IMR-90 (cell line): Measurements from ENCODE around the gene AMELX. TPM values are rescaled to one million over a fixed set of nuclear protein-coding genes. Genes with fewer than 3 reads are reported as not detected.

Experiments
- ATAC-seq: fragments of 200-7000 bp; cut with Tn5 transposase; 2 replicates; pipeline ENCODE4 v1.9.1; 2020; ENCODE audit warnings: low read depth, mild to moderate bottlenecking, moderate library complexity
- BruUV-seq: library from RNA; stranded (reverse); fragments of 400-500 nt; replicated peaks from 2 replicates; lab custom pipeline; 2021; lab: Mats Ljungman, UMichigan
- CTCF ChIA-PET: fragments of 300-600 bp; formaldehyde crosslinking; extraction: SDS; loops from one replicate; lab custom pipeline; 2021; ENCODE audit warnings: antibody characterized with exemption; lab: Yijun Ruan, JAX
- POLR2A ChIA-PET: fragments of 300-600 bp; sonication (Branson Sonifier 250); formaldehyde crosslinking; loops from one replicate; lab custom pipeline; 2022; ENCODE audit warnings: antibody characterized with exemption; ENCODE audit not compliant: unreplicated experiment; lab: Charles Lee
- DNase-seq: peaks from one replicate; pipeline ENCODE4 v3.0.0; 2013
- H2AFZ ChIP-seq: replicated peaks from 2 replicates; pipeline ENCODE3; 2013; ENCODE audit warnings: low read length, mild to moderate bottlenecking; ENCODE audit not compliant: poor library complexity
- H2AK5ac ChIP-seq: 2 replicates; pipeline ENCODE4 v1.6.1; 2013; ENCODE audit warnings: low read depth, low read length, inconsistent platforms
- H2AK9ac ChIP-seq: replicated peaks from 2 replicates; pipeline ENCODE3; 2013; ENCODE audit warnings: mild to moderate bottlenecking, low read depth, low read length, moderate library complexity; ENCODE audit not compliant: poor library complexity
- H2BK120ac ChIP-seq: 2 replicates; pipeline ENCODE4 v1.6.1; 2013; ENCODE audit warnings: low read depth, low read length, inconsistent platforms
- H2BK15ac ChIP-seq: 3 replicates; pipeline ENCODE4 v1.6.1; 2013; ENCODE audit warnings: low read depth, low read length, inconsistent platforms
- H2BK20ac ChIP-seq: 2 replicates; pipeline ENCODE4 v1.6.1; 2013; ENCODE audit warnings: low read depth, mild to moderate bottlenecking, inconsistent platforms, low read length, moderate library complexity
- H2BK5ac ChIP-seq: 2 replicates; pipeline ENCODE4 v1.6.1; 2013; ENCODE audit warnings: mild to moderate bottlenecking, low read depth, low read length, inconsistent platforms; ENCODE audit not compliant: poor library complexity, severe bottlenecking
- H3K14ac ChIP-seq: replicated peaks from 2 replicates; pipeline ENCODE4 v1.6.1; 2013; ENCODE audit warnings: low read depth, low read length, inconsistent platforms
- H3K18ac ChIP-seq: 2 replicates; pipeline ENCODE4 v1.6.1; 2013; ENCODE audit warnings: low read depth, low read length, control low read depth
- H3K23ac ChIP-seq: 2 replicates; pipeline ENCODE4 v1.6.1; 2013; ENCODE audit warnings: low read depth, low read length, inconsistent platforms
- H3K27ac ChIP-seq: 2 replicates; pipeline ENCODE4 v1.5.1; 2013; ENCODE audit warnings: mild to moderate bottlenecking, control low read depth, low read length; ENCODE audit not compliant: insufficient read depth
- H3K27me3 ChIP-seq: 2 replicates; pipeline ENCODE4 v1.6.1; 2013; ENCODE audit warnings: low read length; ENCODE audit not compliant: control insufficient read depth, insufficient read depth
- H3K36me3 ChIP-seq: 2 replicates; pipeline ENCODE4 v1.6.1; 2013; ENCODE audit warnings: low read length, mixed read lengths; ENCODE audit not compliant: control insufficient read depth, insufficient read depth
- H3K4ac ChIP-seq: 2 replicates; pipeline ENCODE4 v1.6.1; 2013; ENCODE audit warnings: low read depth, low read length, inconsistent platforms
- H3K4me1 ChIP-seq: 2 replicates; pipeline ENCODE4 v1.6.1; 2013; ENCODE audit warnings: low read length, mixed read lengths; ENCODE audit not compliant: control insufficient read depth, insufficient read depth
- H3K4me2 ChIP-seq: 2 replicates; pipeline ENCODE4 v1.6.1; 2013; ENCODE audit warnings: low read depth, mild to moderate bottlenecking, control low read depth, low read length, moderate library complexity
- H3K4me3 ChIP-seq: 2 replicates; pipeline ENCODE4 v1.5.1; 2013; ENCODE audit warnings: low read depth, mild to moderate bottlenecking, control low read depth, low read length, moderate library complexity; ENCODE audit not compliant: insufficient read depth
- H3K56ac ChIP-seq: 2 replicates; pipeline ENCODE4 v1.6.1; 2013; ENCODE audit warnings: low read length, inconsistent platforms; ENCODE audit not compliant: insufficient read depth; ENCODE audit errors: extremely low read depth
- H3K79me1 ChIP-seq, 2 experiments: 2 replicates each; pipeline ENCODE4 v1.6.1; 2013; ENCODE audit warnings: low read length in 2 of 2, inconsistent platforms in 1 of 2, low read depth in 1 of 2
- H3K9ac ChIP-seq: 2 replicates; pipeline ENCODE4 v1.6.1; 2013; ENCODE audit warnings: low read depth, low read length, control low read depth
- H3K9me1 ChIP-seq: 2 replicates; pipeline ENCODE4 v1.6.1; 2013; ENCODE audit warnings: low read length, inconsistent platforms; ENCODE audit not compliant: insufficient read depth
- H3K9me3 ChIP-seq: 2 replicates; pipeline ENCODE4 v1.6.1; 2013; ENCODE audit warnings: low read length; ENCODE audit not compliant: control insufficient read depth, insufficient read depth
- H4K20me1 ChIP-seq: 2 replicates; pipeline ENCODE4 v1.6.1; 2013; ENCODE audit warnings: low read length, inconsistent platforms; ENCODE audit not compliant: insufficient read depth
- H4K5ac ChIP-seq: 2 replicates; pipeline ENCODE4 v1.6.1; 2013; ENCODE audit warnings: mild to moderate bottlenecking, low read depth, low read length, control low read depth
- H4K8ac ChIP-seq, 2 experiments: 2 replicates each; pipeline ENCODE4 v1.6.1; 2013; ENCODE audit warnings: low read depth in 2 of 2, low read length in 2 of 2, control low read depth in 1 of 2, inconsistent platforms in 1 of 2
- H4K91ac ChIP-seq: 2 replicates; pipeline ENCODE4 v1.6.1; 2013; ENCODE audit warnings: low read depth, low read length, inconsistent platforms; ENCODE audit not compliant: insufficient read depth
- CEBPB ChIP-seq: IDR thresholded peaks from 2 replicates; pipeline ENCODE4 v1.6.1; 2012; ENCODE audit warnings: low read depth, low read length, improper control_type of control experiment
- POLR2A ChIP-seq: IDR thresholded peaks from 2 replicates; pipeline ENCODE4 v1.6.1; 2012; ENCODE audit warnings: mild to moderate bottlenecking, low read depth, low read length
- WGBS, 2 experiments: methylation state at CpG; one replicate each; pipeline versions ENCODE4 v1.1.5 to v1.1.7; 2013; ENCODE audit warnings: missing lambda C conversion rate in 2 of 2; ENCODE audit not compliant: insufficient read length in 1 of 2; ENCODE audit errors: extremely low coverage in 2 of 2; 5-methylcytosine and 5-hydroxymethylcytosine counted together
- dilution Hi-C: fragments of 300-500 bp; cut with HindIII; formaldehyde crosslinking; loops from one replicate; pipeline ENCODE4 v1.14.3; 2018; ENCODE audit warnings: low sequenced_read_pairs; ENCODE audit not compliant: unreplicated experiment
- in situ Hi-C: fragments of 300-500 bp; cut with MboI; formaldehyde crosslinking; loops from 3 replicates; pipeline ENCODE4 v1.14.3; 2019; ENCODE audit warnings: low sequenced_read_pairs, inconsistent platforms, mixed read lengths
- intact Hi-C: fragments of 100-400 bp; cut with micrococcal nuclease; formaldehyde crosslinking; loops from 2 replicates; pipeline ENCODE4 v1.10.0; 2022
- polyA plus RNA-seq, 3 experiments: library from polyadenylated mRNA; depleted of rRNA; stranded (reverse); fragments of >200 nt; gene quantifications; 2 replicates each; pipeline ENCODE4 v1.2.3, GENCODE V29; 2012; ENCODE audit warnings: low replicate concordance in 1 of 3
- total RNA-seq: library from RNA; depleted of rRNA; stranded (reverse); fragments of >200 nt; gene quantifications from 2 replicates; pipeline ENCODE4 v1.2.3, GENCODE V29; 2012

The AMELX gene
- total and polyA plus RNA-seq, 2 of the 4 experiments (the other 2 are of a cell fraction) = not detected

DNA sequence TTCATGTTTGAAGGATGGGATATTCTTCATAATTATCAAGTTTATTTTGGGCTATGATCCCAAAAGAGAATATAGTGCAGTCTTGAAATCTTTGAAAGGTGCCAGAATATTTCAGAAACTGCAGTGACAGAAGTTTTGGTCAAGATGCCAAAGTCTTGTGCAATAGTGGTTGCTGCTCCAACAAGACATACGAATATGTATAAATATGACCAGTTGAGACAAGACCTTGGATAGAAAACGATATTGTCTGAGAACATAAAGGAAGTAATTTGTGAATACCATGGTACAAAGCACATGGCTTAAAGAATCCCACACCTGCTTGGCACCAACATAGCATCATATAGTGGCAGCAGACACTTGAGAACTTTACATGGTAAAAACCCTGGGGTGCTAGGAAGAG lies 48.6 kb upstream of the AMELX start:
- Histone ChIP-seq H2AK9ac (no peak overlapping the region), H2BK15ac (no peak overlapping the region), H3K18ac (no peak overlapping the region), H4K20me1 (no peaks in the 10 kb centered on the region), H2BK20ac (no peak overlapping the region), H2AFZ (no peak overlapping the region), H3K14ac (no peak overlapping the region), H3K23ac (no peak overlapping the region), H4K91ac (no peak overlapping the region), H3K4me1 (no peaks in the 10 kb centered on the region), H4K5ac (no peak overlapping the region), H4K8ac (no peak overlapping the region), H2BK120ac (no peak overlapping the region), H2AK5ac (no peak overlapping the region), H3K9ac (no peak overlapping the region), H3K79me1 (no peaks in the 10 kb centered on the region), H3K4me3 (no peak overlapping the region), H3K27me3 (no peaks in the 10 kb centered on the region), H3K9me1 (no peaks in the 10 kb centered on the region), H3K56ac (no peak overlapping the region), H3K4ac (no peak overlapping the region), H3K36me3 (no peaks in the 10 kb centered on the region), H3K27ac (no peak overlapping the region), H3K9me3 (no peaks in the 10 kb centered on the region), H2BK5ac (no peak overlapping the region), H3K4me2 (no peak overlapping the region)
- in situ Hi-C loops (no loop called here), dilution Hi-C loops (no loop called here), intact Hi-C loops (no loop called here)
- ChIA-PET CTCF (no interaction called here), POLR2A (no interaction called here)
- BruUV-seq = no TSS peak
- WGBS, 2 experiments = 20% methylated on average over 1 of the region's 2 CpGs; no CpG with 5 or more reads in 1 of the 2 experiments
- ATAC-seq (no peak), DNase-seq (peak; percentile 35)
- TF ChIP-seq CEBPB (peak; percentile 87), POLR2A (no peak)
